Suppressor macrophage treated with lipopolysaccharide for 1 hour (primary cell): ENCODE results near the gene FAM72A.
"Not testable (repeated sequence)": the region's sequence is repeated elsewhere in the genome, so short reads cannot be mapped to it uniquely, and the experiment has no call there.

Source experiments
- DNase-seq, 3 donors: peaks; one replicate each; pipeline ENCODE4 v3.0.0-alpha.2; 2020 to 2022

Gene FAM72A

GRCh38 chr1:206210802-206211201, 8.2 kb upstream of the FAM72A start:
- DNase-seq, result not testable (repeated sequence)

GRCh38 chr1:206205569-206205968, 2.9 kb upstream of the FAM72A start:
- DNase-seq, result not testable (repeated sequence)

- peak in 2 of 3 donors; percentile 11 to 13 for DNase-seq
Observed at GRCh38 chr1:206204871-206205270, 2.2 kb upstream of the FAM72A start.

- DNase-seq, result not testable (repeated sequence)
Observed at GRCh38 chr1:206204159-206204511, 1.5 kb upstream of the FAM72A start.

- peak; percentile 33 to 63 (median 50) for DNase-seq
Observed at GRCh38 chr1:206203364-206204158, 922 bp upstream of the FAM72A start, which contains the start of gene SRGAP2. SRGAP2 (plus strand) TSS chr1:206203541; CDS start chr1:206205971, 2,430 bp downstream.

- DNase-seq, result not testable (repeated sequence)
Observed at GRCh38 chr1:206196748-206197424, 5.8 kb downstream of the FAM72A start.

GRCh38 chr1:206195182-206195581, 7.5 kb downstream of the FAM72A start:
- not testable (repeated sequence) for DNase-seq

- not testable (repeated sequence) for DNase-seq
Observed at GRCh38 chr1:206186826-206187225, 15.8 kb downstream of the FAM72A start.

- DNase-seq, result not testable (repeated sequence)
Observed at GRCh38 chr1:206185778-206186177, 16.9 kb downstream of the FAM72A start.

GRCh38 chr1:206183788-206184187, 18.9 kb downstream of the FAM72A start:
- DNase-seq, result peak in 2 of 3 donors; percentile 3 to 31

GRCh38 chr1:206182368-206183317, 20.0 kb downstream of the FAM72A start:
- peak; percentile 28 to 59 (median 42) for DNase-seq

GRCh38 chr1:206179666-206180065, 23.0 kb downstream of the FAM72A start:
- not testable (repeated sequence) for DNase-seq

- DNase-seq, result peak; percentile 29 to 45 (median 37)
Observed at GRCh38 chr1:206178061-206178989, 24.3 kb downstream of the FAM72A start.

- DNase-seq, result not testable (repeated sequence)
Observed at GRCh38 chr1:206176114-206176502, 26.5 kb downstream of the FAM72A start.

GRCh38 chr1:206175459-206176113, 27.1 kb downstream of the FAM72A start:
- DNase-seq, result peak; percentile 53 to 56 (median 54)

- peak in 1 of 3 donors; percentile 3 for DNase-seq
Observed at GRCh38 chr1:206174182-206174868, 28.3 kb downstream of the FAM72A start.

GRCh38 chr1:206173110-206173719, 29.4 kb downstream of the FAM72A start:
- DNase-seq, result not testable (repeated sequence)

- DNase-seq, result peak in 1 of 3 donors; percentile 3
Observed at GRCh38 chr1:206169794-206170193, 32.8 kb downstream of the FAM72A start.

- DNase-seq, result not testable (repeated sequence)
Observed at GRCh38 chr1:206167350-206168029, 35.1 kb downstream of the FAM72A start.
